Erythroblast (primary cell): ENCODE results near the gene MYO1H.
A peak's percentile ranks its signal among the peaks of the same experiment; 100 is the strongest.

Experiments used
- DNase-seq, 2 experiments: peaks; one replicate each; lab custom pipeline; 2025; lab: John Stamatoyannopoulos, UW
- GATA1 ChIP-seq: IDR thresholded peaks from 2 replicates; pipeline ENCODE4 v1.6.1; 2011; ENCODE audit warnings: low read depth, mild to moderate bottlenecking, control low read depth, low read length, moderate library complexity
- POLR2A ChIP-seq: IDR thresholded peaks from 2 replicates; pipeline ENCODE4 v1.6.1; 2011; ENCODE audit warnings: mild to moderate bottlenecking, low read length

The MYO1H gene

GRCh38 chr12:109329003-109329402 lies 18.7 kb upstream of the MYO1H start:
- no peak for DNase-seq
- TF ChIP-seq POLR2A (no peak), GATA1 (no peak)

DNA sequence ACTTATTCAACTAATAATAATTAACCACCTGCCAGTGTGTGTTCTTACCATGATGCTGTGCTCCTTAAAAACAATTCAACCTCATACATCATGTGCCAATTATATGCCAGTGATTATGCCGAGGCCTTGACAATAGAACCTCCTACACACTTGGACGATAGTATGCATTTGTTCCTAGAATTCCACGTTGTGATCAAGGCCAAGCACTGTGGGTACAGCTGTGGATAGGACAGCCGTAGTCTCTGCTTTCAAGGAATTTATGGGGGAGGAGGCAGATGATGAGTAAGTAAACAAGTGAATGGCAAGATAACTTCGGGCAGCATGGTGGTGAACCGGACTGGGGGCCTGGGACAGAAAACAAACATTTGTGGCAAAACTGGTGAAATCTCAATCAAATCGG lies 18.0 kb upstream of the MYO1H start:
- TF ChIP-seq GATA1 = no peak
- no peak for DNase-seq

DNA sequence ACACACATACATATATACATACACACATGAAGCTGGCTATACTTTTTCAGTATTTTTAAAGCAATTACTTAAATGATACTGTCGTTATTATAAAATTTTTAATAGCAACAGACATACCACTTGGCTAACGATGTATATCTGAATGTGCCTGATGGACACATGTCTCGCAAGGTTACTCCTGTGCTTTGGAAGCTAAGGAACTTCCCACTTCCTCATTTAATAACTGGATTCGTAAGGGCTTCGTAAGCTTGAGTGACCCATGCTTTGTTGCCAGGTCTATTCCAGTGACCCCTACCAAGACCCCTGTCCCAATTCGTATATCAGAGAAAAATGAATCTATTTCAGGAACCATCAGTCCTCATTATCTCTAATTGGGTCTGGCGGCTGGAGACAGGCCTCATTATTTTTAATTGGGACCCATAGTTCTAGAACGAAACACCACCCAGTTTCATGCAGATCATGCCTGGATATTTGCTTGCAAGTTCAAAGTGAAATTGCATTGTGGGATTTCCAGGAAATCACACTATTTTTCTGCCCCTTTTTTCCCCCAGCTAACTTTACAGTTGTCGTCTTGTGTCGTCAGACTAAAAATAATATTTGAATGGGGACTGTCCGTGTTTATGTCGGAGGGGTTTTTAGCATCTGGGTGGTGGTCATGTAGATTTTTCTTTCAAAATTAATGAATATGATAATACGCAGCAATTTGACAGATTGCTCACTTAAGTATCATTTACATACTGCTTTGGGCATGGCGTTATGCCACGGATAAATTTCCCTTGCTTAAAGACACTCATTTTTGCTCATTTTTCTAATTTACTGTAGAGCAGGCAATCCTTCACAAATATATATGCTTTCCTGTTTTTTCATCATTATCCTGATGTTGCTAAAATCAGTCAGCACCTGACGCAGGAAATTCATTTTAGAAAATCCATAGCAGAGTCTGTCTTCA lies 17.1 kb upstream of the MYO1H start:
- DNase-seq = no peak
- TF ChIP-seq GATA1 = no peak
- no peak for TF ChIP-seq POLR2A

DNA sequence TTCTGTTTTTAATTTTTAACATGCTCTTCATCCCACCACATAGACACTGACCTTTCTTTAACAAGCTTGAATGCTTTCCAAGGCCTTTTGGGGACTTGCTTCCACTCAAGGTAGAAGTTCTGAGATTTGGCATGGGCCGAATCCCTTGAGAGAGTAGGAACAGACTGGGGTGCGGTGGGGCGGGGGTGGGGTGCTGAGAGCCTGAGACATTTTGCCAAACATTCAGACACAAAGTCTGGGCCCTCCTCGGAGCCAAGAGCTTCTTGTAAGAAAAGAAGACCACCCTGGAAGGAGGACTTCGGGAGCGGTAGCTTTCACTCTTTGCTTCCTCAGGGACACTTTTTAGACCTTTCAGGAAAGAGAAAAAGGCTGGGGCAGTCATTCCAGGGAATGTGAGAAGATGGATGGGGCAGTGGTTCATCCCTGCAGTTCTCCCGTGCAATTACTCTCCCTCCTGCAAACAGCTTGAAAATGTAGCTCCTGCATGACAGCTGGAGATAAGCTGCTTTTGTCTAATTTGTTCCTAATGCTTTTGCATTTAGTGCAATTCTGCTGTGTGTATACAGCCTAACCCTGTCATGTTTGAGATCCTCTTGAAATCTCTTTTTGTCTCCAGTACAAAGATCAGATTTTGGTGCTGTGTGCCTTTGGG lies 16.3 kb upstream of the MYO1H start:
- no peak for DNase-seq
- TF ChIP-seq GATA1 = no peak
- no peak for TF ChIP-seq POLR2A

- TF ChIP-seq POLR2A = no peak
- TF ChIP-seq GATA1 = no peak
- no peak for DNase-seq
Observed at GRCh38 chr12:109334887-109335286, 12.8 kb upstream of the MYO1H start.

GRCh38 chr12:109336593-109336992 lies 11.1 kb upstream of the MYO1H start:
- TF ChIP-seq POLR2A = no peak
- TF ChIP-seq GATA1 = no peak
- DNase-seq = no peak

DNA sequence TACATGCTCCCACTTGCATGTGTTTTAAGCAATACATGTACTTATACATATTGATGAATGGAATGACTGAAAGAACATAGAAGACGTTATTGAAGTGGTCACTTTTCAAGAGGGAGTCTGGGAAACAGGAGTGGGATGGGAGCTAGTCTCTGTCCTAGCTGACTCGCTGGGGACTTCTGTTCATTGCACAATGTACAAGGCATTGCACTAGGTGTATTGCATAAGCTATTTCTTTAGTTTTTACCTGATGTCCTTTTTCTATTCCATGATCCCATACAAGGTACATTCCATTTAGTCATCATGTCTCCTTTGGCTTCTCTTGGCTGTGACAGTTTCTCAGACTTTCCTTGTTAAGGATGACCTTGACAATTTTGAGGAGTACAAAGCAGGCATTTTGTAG lies 4.0 kb upstream of the MYO1H start:
- TF ChIP-seq POLR2A (no peak), GATA1 (no peak)
- DNase-seq = no peak

- DNase-seq = no peak
- no peak for TF ChIP-seq GATA1
- TF ChIP-seq POLR2A = no peak
Observed at GRCh38 chr12:109345428-109345827, 2.3 kb upstream of the MYO1H start.

DNA sequence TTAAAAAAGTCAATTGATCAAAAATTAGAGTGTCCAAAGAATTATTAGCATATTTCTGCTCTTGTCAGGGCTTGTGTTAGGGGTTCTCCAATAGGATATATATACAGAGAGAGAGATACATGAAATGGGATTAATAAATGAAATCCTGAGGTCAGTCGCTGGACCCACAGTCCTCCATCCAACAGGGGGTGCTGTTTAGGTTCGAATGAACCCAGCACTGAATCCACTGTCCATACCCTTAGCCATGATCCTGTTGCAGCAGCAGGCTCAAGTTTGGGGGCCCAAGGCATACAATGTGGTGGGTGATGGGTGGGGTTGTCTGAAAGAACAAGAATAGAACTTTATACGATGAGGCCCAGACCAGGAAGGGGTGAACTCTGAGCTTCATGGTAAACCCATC lies 780 bp upstream of the MYO1H start:
- TF ChIP-seq POLR2A (no peak), GATA1 (no peak)
- peak; percentile 24 to 30 for DNase-seq

- TF ChIP-seq POLR2A = no peak
- no peak for TF ChIP-seq GATA1
Observed at GRCh38 chr12:109352184-109352583, 4.5 kb downstream of the MYO1H start.

DNA sequence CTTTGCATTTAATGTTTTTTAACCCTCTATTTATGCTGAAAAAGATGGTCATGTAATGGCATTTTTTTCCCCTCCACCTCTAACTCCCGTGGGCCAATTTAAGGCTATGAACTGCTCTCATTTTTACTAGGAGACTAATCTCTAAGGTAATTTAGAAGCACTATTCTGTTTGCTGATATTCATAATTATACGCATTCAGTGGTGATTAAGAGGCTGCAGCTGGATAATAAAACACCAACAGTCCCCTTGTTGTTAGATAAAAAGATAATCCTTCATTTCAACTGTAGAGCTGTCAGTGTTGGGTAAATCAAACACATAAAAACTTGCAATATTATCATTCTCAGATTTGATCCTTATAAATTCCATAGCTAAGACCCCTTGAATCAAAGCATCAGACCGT lies 8.9 kb downstream of the MYO1H start:
- DNase-seq = no peak
- TF ChIP-seq POLR2A = no peak
- no peak for TF ChIP-seq GATA1

More at GRCh38 chr12:109352184-109352583, 4.5 kb downstream of the MYO1H start:
- no peak for DNase-seq

GRCh38 chr12:109357032-109357431 lies 9.3 kb downstream of the MYO1H start:
- no peak for DNase-seq
- TF ChIP-seq GATA1 (no peak), POLR2A (no peak)

DNA sequence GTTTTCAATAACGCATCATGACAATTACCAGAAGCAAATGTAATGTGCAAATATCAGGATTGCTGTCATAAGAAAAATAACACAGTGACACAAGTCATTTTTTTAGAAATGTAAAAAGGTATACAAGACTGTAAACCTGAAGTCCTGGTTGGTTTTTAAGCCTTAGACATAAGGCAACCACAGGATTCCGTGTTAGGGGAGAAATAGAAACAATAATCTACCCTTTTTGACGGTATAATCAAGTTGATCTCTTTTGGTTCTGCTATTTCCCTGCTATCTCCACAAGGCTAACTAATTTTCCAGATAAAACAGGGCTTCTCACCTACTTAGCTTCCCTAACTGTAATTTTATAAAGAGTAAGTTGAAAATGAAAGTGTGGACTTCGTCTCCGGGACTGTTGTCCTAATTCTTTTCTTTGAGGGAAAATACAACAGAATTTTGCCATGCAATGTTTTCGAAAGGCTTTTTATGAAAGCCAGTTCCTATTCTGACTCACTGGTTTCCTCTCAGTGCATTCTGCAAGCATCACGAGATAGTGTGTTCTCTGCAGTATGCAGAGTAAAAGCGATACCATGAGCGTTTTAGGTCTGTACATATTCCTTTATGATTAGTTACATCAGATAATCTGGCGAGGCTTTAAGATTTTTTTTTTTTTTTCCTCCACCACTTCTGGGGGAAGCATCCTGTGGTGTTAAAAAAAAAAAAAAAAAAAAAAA lies 10.6 kb downstream of the MYO1H start:
- no peak for DNase-seq

DNA sequence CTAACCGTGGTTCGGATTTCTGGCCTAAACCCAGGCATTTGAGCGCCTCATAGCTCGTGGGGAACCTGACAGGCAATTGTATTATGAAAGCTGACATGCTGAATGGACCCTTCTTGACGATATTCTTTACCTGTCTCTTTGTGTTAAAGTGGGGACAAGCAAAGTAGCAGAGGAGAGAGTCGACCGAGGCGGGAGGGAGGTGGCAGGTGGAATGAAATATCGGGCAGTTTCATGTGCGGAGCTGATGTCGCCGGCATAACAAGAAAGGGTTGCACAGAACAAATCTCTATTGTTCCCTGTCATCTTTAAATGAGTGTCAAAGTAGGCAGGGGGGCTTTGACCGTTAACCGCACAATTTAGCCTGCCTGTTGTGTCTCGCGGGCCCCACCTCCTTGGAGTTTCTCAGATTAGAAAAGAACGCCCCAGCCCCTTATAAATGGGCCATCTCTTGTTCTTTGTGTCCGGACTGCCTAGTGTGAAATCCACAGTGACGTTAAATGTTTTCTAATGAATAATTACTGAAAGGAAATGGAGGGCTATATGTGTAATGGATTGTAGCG lies 11.5 kb downstream of the MYO1H start:
- no peak for DNase-seq
- TF ChIP-seq GATA1 (no peak), POLR2A (no peak)

More for the DNA sequence above, 10.6 kb downstream of the MYO1H start:
- TF ChIP-seq POLR2A = no peak
- no peak for TF ChIP-seq GATA1
